Measurements from ENCODE around the gene FECH.

The FECH gene

GRCh38 chr18:57516056-57516455 is 70.4 kb downstream of the FECH start:
- no peak overlapping the region for H3K4me3 ChIP-seq (ENCODE audit: low read length)
- no peak for TF ChIP-seq CTCF (conservative IDR thresholded peaks at IDR 0.05; ENCODE audit: low read length)
- DNase-seq (ENCODE audit: low read depth) = no peak

DNA sequence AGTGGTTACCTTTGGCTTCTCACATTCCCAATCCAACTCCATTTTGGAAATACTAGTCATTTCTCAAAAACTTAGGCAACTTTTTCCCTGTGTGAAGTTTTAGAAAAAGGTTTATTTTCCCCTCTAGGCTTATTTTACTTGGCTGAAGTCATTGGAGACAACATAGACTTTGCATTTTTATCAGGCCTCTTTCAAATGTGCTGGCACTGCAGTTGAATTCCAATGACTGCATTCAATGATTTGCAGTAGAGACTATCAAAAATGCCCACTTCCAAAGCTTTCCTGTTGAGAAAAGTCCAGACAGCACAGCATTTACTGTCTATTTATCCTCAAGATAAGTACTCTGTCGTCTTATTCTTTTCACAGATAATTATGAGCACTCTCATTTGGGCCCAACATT is 81.3 kb downstream of the FECH start:
- TF ChIP-seq CTCF (conservative IDR thresholded peaks at IDR 0.05; ENCODE audit: low read length) = no peak
- H3K4me3 ChIP-seq (ENCODE audit: low read length) = no peak overlapping the region
- DNase-seq (ENCODE audit: low read depth) = no peak

GRCh38 chr18:57502624-57503023 is 83.9 kb downstream of the FECH start:
- DNase-seq (ENCODE audit: low read depth) = no peak
- H3K4me3 ChIP-seq (ENCODE audit: low read length) = no peak overlapping the region
- no peak for TF ChIP-seq CTCF (conservative IDR thresholded peaks at IDR 0.05; ENCODE audit: low read length)

DNA sequence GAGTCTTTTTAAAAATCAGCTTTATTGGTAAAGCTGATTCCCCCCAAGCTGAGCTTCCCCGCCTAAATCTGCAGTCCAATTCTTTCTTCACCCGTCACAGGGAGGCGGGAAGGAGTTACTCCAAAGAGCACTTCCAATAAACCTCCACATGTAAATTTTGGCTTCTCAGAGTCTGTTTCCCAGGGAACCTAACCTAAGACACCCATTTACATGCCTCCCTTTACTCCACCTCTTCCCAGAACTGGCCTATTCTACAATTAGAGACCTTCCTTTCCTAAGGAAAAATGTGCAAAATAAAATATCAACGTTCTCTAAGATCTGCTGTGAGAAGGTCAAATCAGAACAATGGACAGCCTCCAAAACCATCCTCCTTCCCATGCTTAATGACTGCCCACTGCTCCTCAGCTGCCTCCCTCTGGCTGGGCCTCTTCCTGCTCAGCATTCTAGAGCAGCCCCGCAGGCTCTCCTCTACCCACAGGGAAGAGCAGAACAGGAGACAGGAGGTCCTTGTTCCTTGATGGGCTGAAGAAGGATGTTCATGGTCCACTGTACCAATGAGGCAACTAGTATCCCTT is 87.7 kb downstream of the FECH start:
- no peak overlapping the region for H3K4me3 ChIP-seq (ENCODE audit: low read length)
- no peak for TF ChIP-seq CTCF (conservative IDR thresholded peaks at IDR 0.05; ENCODE audit: low read length)
- DNase-seq (ENCODE audit: low read depth) = no peak

Data from AG10803 (cell line).